Cerebellar nuclear complex (tissue), 1 donor: ENCODE results near the gene COG6.

Experiments used
- DNase-seq, 2 experiments: peaks; one replicate each; lab custom pipeline; 2025; lab: John Stamatoyannopoulos, UW

Gene COG6

GRCh38 chr13:39682310-39682709 lies 26.8 kb downstream of the COG6 start:
- no peak for DNase-seq

- DNase-seq = no peak
Observed at GRCh38 chr13:39682788-39683187, 27.3 kb downstream of the COG6 start.

GRCh38 chr13:39684531-39685137 lies 29.2 kb downstream of the COG6 start:
- DNase-seq = no peak

- no peak for DNase-seq
Observed at GRCh38 chr13:39685652-39686051, 30.2 kb downstream of the COG6 start.

- DNase-seq = no peak
Observed at GRCh38 chr13:39688278-39688677, 32.8 kb downstream of the COG6 start.

GRCh38 chr13:39688699-39689405 lies 33.4 kb downstream of the COG6 start:
- no peak for DNase-seq

DNA sequence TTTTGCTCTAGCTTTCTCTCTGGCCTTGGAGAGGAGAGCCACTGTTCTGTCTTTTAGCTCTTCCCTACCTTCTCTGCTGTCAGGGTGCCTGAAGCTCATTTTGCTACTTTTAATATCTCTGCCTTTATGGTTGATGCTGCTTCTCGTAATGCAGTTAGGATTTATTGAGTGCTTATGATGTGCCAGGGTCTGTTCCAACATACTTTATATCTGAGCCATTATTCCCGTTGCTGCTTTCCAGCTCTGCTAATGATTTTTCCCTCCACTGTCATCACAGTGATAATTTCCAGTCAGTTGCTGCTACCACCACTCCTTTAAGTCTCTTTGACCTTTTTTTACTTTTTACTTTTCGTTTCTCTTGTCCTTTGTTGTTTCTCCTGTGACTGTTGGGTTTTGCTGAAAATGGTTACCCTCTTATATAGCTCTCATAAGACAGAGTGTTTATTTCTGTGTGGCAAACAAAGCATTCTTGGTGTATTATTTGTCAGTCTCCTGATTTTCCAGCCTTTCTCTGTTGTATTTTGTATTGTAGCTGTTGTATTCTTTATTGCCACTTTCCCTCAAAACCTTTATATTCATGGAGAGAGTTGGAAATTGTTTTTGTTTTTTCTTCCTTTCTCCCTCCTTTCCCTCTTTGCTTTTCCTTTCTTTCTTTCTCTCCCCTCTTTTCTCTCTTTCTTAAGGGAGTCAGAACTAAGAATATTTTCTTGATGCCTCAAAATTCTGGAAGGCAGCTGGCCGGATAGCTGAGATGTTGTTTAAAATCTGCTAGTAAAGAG lies 37.4 kb downstream of the COG6 start:
- DNase-seq = no peak

GRCh38 chr13:39699274-39699673 lies 43.8 kb downstream of the COG6 start:
- DNase-seq = no peak

DNA sequence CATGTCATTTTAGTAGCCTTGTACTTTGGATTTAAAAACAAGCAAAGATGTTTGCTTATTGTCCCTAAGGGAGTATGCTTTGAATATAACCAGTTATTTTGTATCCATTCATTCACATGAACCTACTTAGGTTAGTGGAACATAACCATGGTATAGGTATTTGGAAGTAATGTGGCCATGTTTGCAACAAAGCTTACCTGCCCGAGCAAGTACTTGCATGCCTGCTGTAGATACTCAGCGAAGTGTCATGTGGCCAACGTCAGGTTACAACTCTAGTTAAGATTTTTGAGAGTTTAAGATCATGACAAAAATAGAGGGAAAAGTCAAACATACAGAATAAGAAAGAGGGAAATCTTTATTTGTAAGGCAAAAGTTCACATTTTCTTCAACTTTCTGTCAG lies 57.2 kb downstream of the COG6 start:
- DNase-seq = no peak

DNA sequence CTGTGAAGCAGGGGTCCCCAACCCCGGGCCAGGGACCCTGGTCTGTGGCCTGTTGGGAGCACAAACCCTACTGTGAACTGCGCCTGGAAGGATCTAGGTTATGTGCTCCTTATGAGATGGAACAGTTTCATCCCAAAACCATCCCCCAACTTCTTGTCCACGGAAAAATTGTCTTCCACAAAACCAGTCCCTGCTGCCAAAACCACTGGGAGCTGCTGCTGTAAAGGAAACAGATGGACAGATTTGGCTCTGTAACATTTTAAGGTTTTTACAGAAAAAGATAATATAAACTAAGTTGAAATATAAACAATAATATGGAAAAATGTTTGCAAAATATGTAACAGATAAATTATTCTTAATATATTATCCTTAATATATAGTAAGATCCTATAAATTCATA lies 73.7 kb downstream of the COG6 start:
- DNase-seq = no peak

GRCh38 chr13:39734952-39735351 lies 79.5 kb downstream of the COG6 start:
- no peak for DNase-seq

DNA sequence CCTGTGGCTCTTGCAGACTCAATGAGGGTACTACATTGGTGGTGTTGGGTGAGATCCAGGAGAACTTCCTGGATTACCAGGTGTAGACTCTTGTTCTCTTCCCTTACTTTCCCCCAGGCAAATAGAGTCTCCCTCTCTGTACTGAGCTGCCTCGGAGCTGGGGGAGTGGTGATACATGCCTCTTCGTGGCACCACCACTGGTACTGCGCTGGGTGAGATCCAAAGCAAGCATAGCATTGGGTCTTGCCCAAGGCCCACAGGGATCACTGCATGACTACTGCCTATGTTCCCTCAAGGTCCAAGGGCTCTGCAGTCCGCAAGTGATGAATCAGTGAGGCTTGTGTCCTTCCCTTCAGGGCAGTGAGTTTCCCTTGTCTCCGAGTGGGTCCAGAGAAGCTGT lies 81.6 kb downstream of the COG6 start:
- no peak for DNase-seq

DNA sequence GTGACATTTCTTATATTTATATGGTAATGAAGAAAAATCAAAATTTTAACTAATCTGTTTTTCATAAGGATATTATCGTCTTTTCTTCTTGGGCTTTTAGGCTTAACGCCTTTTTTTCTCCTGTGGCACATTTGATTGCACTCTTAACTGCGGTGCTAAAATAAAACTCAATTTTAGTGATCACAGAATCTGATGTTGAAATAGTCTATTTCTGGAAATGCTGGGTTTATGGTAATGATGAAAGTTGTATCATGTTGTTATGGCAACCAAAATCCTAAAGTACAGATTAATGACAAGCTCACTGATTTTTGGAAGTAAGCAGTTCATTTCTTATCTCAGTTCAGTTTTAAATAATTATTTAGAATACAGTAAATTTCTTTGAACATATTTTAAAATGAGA lies 85.3 kb downstream of the COG6 start:
- no peak for DNase-seq

DNA sequence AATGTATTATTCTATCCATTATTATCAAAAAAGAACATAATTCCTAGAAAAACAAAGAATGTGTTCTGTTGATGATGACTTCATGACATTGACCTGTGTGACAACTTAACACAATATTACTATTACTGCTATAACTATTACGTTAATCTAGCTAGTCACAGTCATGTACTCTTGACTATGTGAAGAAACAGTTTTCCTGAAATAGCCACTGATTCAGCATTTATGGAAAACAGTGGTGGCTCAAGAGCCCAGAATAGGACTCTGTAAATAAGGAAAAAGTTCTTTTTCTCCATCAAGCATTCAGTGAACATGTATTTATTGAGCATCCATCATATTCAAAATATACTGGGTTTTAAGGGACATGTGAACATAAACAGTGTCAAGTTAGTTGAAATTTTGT lies 93.5 kb downstream of the COG6 start:
- no peak for DNase-seq

GRCh38 chr13:39749528-39749927 lies 94.1 kb downstream of the COG6 start:
- no peak for DNase-seq

GRCh38 chr13:39751805-39752204 lies 96.3 kb downstream of the COG6 start:
- no peak for DNase-seq

GRCh38 chr13:39760521-39760920 lies 105.1 kb downstream of the COG6 start:
- DNase-seq = no peak

- DNase-seq = peak; percentile 88 to 97
Observed at GRCh38 chr13:39765801-39766463, 110.5 kb downstream of the COG6 start.

DNA sequence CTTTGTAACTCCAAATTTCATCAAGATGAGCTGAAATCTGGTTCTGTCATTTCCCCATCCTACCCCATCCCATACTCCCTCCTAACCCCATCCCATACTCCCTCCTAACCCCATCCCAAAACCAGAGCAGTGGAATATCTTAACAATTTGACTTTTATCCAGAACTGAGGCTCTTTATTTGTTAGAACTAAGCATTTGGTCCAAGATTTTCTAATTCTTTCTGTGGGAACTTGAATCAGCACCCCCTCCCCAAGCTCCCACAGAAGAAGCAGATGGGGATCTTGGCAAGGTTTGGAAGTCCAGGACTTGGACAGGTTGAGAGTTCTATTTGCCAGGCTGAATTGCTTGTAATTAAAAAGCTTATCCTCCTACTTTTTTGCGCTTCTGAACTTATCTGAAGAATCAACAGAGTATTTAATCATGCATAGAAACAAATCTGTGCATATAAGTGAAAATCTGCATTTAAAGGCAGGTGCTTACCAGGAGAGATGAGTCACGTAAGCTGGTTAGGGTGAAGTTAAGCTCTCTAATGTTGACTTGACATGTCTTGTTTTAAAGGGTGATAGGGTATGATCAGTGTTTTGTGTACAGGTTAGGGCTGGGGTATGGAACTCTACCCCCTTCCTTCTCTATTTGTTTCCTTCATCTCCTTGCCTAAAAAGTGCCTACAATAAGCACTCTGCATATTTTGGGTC lies 111.1 kb downstream of the COG6 start:
- peak; percentile 28 to 29 for DNase-seq

DNA sequence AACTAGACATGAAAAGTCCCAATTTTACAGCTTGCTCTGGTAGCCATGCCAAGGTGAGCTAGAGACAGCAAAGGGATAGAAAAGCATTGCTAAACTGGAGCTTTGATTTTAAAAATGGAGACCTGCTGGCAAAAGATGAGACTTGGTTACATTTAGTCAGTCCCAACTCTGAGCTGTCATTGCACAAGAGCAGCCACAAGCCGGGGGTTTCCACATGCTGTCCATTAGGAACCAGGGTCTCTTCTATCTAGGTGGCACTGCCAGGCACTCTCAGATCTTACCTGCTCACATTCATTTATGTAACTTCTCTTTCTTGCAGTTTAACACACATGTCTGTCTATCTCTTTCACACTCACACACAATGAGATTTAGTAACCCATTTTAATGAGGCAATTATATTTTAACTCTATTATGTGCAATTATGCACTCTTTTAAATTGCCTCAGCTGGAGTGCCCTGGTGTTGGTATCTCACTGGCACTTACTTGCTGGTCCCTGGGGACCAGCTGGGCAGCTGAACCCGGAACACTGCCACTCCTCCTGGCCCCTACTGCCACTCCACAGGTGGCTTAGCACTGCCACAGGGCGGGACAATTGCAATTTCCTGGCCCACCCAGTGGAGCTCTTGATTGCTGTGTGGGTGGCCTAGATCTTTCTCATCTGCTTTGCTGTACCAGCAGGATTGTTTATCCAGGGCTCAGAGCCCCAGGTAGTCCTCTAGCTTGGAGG lies 112.5 kb downstream of the COG6 start:
- no peak for DNase-seq

- DNase-seq = no peak
Observed at GRCh38 chr13:39768962-39769361, 113.5 kb downstream of the COG6 start.
